CD4-positive, alpha-beta T cell treated with Interleukin-6 for 4 hours (primary cell): ENCODE measurements around the gene ANXA3.

Experiments used
- DNase-seq: peaks from one replicate; pipeline ENCODE4 v3.0.0-alpha.2; 2020; ENCODE audit warnings: mixed read lengths

ANXA3 gene

GRCh38 chr4:78648640-78649363 is 97.2 kb downstream of the ANXA3 start:
- DNase-seq: no peak

- no peak for DNase-seq
Observed at GRCh38 chr4:78650106-78651024, 98.8 kb downstream of the ANXA3 start.

DNA sequence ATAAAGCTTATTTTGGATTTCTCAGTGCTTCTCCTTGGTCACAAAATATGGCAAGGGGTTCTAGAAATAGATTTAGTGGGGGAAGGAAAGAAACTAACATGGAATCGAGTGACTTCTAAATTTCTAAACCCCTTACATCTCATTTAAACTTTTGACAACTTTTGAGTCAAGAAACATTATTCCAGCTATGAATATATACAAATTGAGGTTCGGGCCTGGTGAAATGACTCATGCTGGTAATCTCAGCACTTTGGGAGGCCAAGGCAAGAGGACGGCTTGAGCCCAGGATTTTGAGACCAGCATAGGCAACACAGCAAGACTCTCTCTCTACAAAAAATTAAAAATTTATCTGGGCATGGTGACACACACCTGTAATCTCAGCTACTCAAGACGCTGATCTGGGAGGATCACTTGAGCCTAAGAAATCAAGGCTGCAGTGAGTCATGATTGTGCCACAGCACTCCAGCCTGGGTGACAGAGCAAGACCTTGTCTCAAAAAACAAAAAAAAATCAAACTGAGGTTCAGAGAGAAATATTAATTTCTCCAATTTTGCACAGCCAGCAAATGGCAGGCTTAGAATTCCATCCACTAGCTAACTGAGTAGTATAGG is 99.8 kb downstream of the ANXA3 start:
- DNase-seq: no peak

DNA sequence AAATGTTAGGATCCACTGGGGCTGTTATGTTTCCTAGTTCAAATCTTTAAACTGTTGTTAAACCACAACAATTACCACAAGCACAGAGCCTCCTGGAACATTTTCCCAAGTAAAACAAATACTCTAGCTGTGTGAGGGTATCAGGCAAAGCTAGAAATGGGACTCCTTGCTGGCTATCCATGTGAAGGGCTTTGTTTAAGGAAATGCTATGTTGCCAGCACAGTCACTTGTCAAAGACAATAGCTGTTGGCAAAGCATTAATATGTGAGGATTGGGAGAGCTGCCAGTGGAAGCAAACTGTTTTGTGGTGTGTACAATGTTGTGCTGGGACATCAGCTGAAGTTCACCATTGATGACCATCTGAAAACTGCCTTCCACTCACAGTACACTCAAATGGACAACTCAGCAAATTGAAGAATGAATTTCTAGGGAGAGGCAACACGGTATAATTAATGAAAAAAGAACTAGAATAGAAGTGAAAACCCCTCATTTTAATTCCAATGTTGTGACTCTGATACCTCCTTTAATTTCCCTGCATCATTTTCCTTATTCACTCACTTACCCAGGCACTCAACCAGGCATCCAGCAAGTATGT is 100.8 kb downstream of the ANXA3 start:
- no peak for DNase-seq

- DNase-seq: no peak
Observed at GRCh38 chr4:78653655-78654054, 102.1 kb downstream of the ANXA3 start.

GRCh38 chr4:78654807-78655206 is 103.2 kb downstream of the ANXA3 start:
- DNase-seq: no peak

DNA sequence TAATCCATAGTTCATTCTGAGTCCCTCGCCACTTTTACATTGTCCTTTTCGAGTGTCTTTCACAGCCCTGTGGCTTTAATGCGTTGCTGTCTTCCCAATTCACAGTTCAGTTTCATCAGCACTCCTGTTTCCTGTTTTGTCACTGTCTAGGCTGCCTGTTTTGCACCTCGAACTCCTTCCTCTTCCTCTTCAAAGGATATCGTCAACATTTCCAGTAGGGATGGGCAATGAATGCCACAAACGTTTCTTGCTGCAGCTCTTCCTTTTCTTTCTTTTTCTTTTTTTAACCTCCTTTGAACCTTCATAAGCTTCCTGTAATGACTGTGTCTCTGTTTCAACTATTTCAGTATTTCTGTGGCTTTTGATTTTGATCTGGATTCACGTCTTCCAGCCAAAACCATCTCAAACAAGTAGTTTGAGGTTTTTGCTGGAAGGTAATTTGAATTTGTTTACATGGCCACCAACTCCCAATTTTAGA is 105.4 kb downstream of the ANXA3 start:
- peak; percentile 50 for DNase-seq

GRCh38 chr4:78659264-78659663 is 107.7 kb downstream of the ANXA3 start:
- no peak for DNase-seq

GRCh38 chr4:78659665-78660064 is 108.1 kb downstream of the ANXA3 start:
- DNase-seq: no peak
